H1 (cell line): Measurements from ENCODE around the gene EHD2. TPM values are rescaled to one million over a fixed set of nuclear protein-coding genes. Genes with fewer than 3 reads are reported as not detected.
"Not testable (repeated sequence)": the region's sequence is repeated elsewhere in the genome, so short reads cannot be mapped to it uniquely, and the experiment has no call there.

Source experiments
- CTCF ChIA-PET: fragments of 300-600 bp; sonication (Branson Sonifier 250); formaldehyde crosslinking; loops from one replicate; lab custom pipeline; 2021; ENCODE audit not compliant: partially characterized antibody; lab: Charles Lee
- POLR2A ChIA-PET: fragments of 300-600 bp; sonication (Branson Sonifier 250); formaldehyde crosslinking; loops from one replicate; lab custom pipeline; 2021; ENCODE audit warnings: inconsistent platforms; ENCODE audit not compliant: partially characterized antibody; lab: Charles Lee
- DNase-seq, 2 experiments: peaks; one replicate each; pipeline versions ENCODE4 v3.0.0 to v3.0.0-alpha.2; 2010 to 2022; ENCODE audit warnings: low spot score in 2 of 2, low read depth in 1 of 2, mixed read lengths in 1 of 2
- FAIRE-seq: peaks from 2 replicates; lab custom pipeline; 2011; peaks lifted over from hg19 to GRCh38; lab: Jason Lieb, UNC
- H2AFZ ChIP-seq: 2 replicates; pipeline ENCODE4 v1.8.1; 2012; ENCODE audit warnings: low read length, inconsistent platforms
- H2AK5ac ChIP-seq: 2 replicates; pipeline ENCODE4 v1.6.1; 2013; ENCODE audit warnings: low read depth, low read length
- H2BK120ac ChIP-seq: replicated peaks from 2 replicates; pipeline ENCODE3; 2013; ENCODE audit warnings: low read depth, low read length, inconsistent platforms
- H2BK12ac ChIP-seq: 2 replicates; pipeline ENCODE4 v1.6.1; 2013; ENCODE audit warnings: low read depth, low read length
- H2BK15ac ChIP-seq: 2 replicates; pipeline ENCODE4 v1.6.1; 2013; ENCODE audit warnings: low read length
- H2BK20ac ChIP-seq: 2 replicates; pipeline ENCODE4 v1.6.1; 2013; ENCODE audit warnings: low read length
- H2BK5ac ChIP-seq: 2 replicates; pipeline ENCODE4 v1.6.1; 2013; ENCODE audit warnings: low read depth, low read length
- H3K14ac ChIP-seq: 2 replicates; pipeline ENCODE4 v1.6.1; 2013; ENCODE audit warnings: inconsistent platforms; ENCODE audit not compliant: insufficient read length
- H3K18ac ChIP-seq: 2 replicates; pipeline ENCODE4 v1.6.1; 2013; ENCODE audit warnings: low read length; ENCODE audit errors: extremely low read depth
- H3K23ac ChIP-seq: 2 replicates; pipeline ENCODE4 v1.6.1; 2013; ENCODE audit warnings: inconsistent platforms; ENCODE audit not compliant: insufficient read length
- H3K23me2 ChIP-seq: 2 replicates; pipeline ENCODE4 v1.6.1; 2013; ENCODE audit warnings: low read depth, low read length
- H3K27ac ChIP-seq: 2 replicates; pipeline ENCODE4 v1.6.1; 2011; ENCODE audit warnings: low read depth, low read length, inconsistent platforms
- H3K27me3 ChIP-seq, 4 experiments: replicated peaks in 1 of 4; 1 replicate in 1 of 4; 2 replicates in 3 of 4; pipeline versions ENCODE4 v1.6.1 to v1.8.1; 2011 to 2013; ENCODE audit warnings: low read length in 3 of 4, mild to moderate bottlenecking in 3 of 4, inconsistent platforms in 2 of 4, mixed read lengths in 2 of 4, moderate library complexity in 1 of 4; ENCODE audit not compliant: control insufficient read depth in 3 of 4, insufficient read depth in 3 of 4; ENCODE audit errors: extremely low read depth in 1 of 4
- H3K36me3 ChIP-seq, 4 experiments: 2 replicates each; pipeline versions ENCODE4 v1.6.1 to v1.8.1; 2011 to 2013; ENCODE audit warnings: mild to moderate bottlenecking in 4 of 4, low read length in 3 of 4, moderate library complexity in 2 of 4, control low read depth in 1 of 4, inconsistent platforms in 1 of 4; ENCODE audit not compliant: insufficient read depth in 4 of 4, control insufficient read depth in 2 of 4
- H3K4ac ChIP-seq: replicated peaks from 2 replicates; pipeline ENCODE3; 2013; ENCODE audit warnings: low read length, low read depth, mixed read lengths, inconsistent platforms; ENCODE audit not compliant: insufficient read length
- H3K4me1 ChIP-seq, 4 experiments: replicated peaks in 1 of 4; 1 replicate in 1 of 4; 2 replicates in 3 of 4; pipeline versions ENCODE4 v1.6.1 to v1.8.1; 2011 to 2013; ENCODE audit warnings: low read length in 3 of 4, inconsistent platforms in 2 of 4, mixed read lengths in 1 of 4; ENCODE audit not compliant: insufficient read depth in 4 of 4, control insufficient read depth in 3 of 4
- H3K4me2 ChIP-seq, 2 experiments: 2 replicates each; pipeline versions ENCODE4 v1.6.1 to v1.8.1; 2011 to 2013; ENCODE audit warnings: low read depth in 2 of 2, low read length in 2 of 2, control low read depth in 1 of 2, inconsistent platforms in 1 of 2, mild to moderate bottlenecking in 1 of 2; ENCODE audit not compliant: insufficient read depth in 1 of 2
- H3K4me3 ChIP-seq, 4 experiments: fragments of 200-600, 300-600 bp in 1 of 4; sonication (generic), shearing (Covaris generic), sonication (Bioruptor Twin) in 1 of 4; 2 replicates each; pipeline versions ENCODE4 v1.5.1 to v1.8.1; 2011 to 2016; ENCODE audit warnings: low read length in 4 of 4, low read depth in 3 of 4, control low read depth in 2 of 4, inconsistent platforms in 2 of 4, mild to moderate bottlenecking in 2 of 4, mixed read lengths in 1 of 4, moderate library complexity in 1 of 4; ENCODE audit not compliant: insufficient read depth in 2 of 4; ENCODE audit errors: extremely low read depth in 1 of 4
- H3K56ac ChIP-seq: replicated peaks from 2 replicates; pipeline ENCODE3; 2013; ENCODE audit warnings: low read depth, mild to moderate bottlenecking, mixed read lengths, low read length, inconsistent platforms; ENCODE audit not compliant: insufficient read length
- H3K79me1 ChIP-seq: 2 replicates; pipeline ENCODE4 v1.6.1; 2013; ENCODE audit warnings: low read depth, low read length, control low read depth
- H3K79me2 ChIP-seq, 2 experiments: 2 replicates each; pipeline versions ENCODE4 v1.6.1 to v1.8.1; 2012 to 2013; ENCODE audit warnings: low read length in 2 of 2, mild to moderate bottlenecking in 2 of 2, inconsistent platforms in 1 of 2; ENCODE audit not compliant: insufficient read depth in 2 of 2, control insufficient read depth in 1 of 2
- H3K9ac ChIP-seq, 4 experiments: replicated peaks in 1 of 4; 1 replicate in 1 of 4; 2 replicates in 3 of 4; pipeline versions ENCODE4 v1.6.1 to v1.8.1; 2011 to 2013; ENCODE audit warnings: low read depth in 3 of 4, low read length in 3 of 4, control low read depth in 2 of 4, mild to moderate bottlenecking in 2 of 4, moderate library complexity in 2 of 4, inconsistent platforms in 1 of 4; ENCODE audit errors: extremely low read depth in 1 of 4
- H3K9me3 ChIP-seq, 2 experiments: 2 replicates each; pipeline versions ENCODE4 v1.6.1 to v1.8.1; 2012 to 2013; ENCODE audit warnings: mild to moderate bottlenecking in 2 of 2, moderate library complexity in 2 of 2, control low read depth in 1 of 2, inconsistent platforms in 1 of 2, low read depth in 1 of 2, low read length in 1 of 2, mixed read lengths in 1 of 2; ENCODE audit not compliant: insufficient read depth in 2 of 2
- H4K20me1 ChIP-seq, 2 experiments: replicated peaks in 1 of 2; 2 replicates each; pipeline versions ENCODE3 to v1.8.1; 2011 to 2013; ENCODE audit warnings: inconsistent platforms in 2 of 2, low read length in 2 of 2, mild to moderate bottlenecking in 1 of 2; ENCODE audit not compliant: insufficient read depth in 2 of 2, control insufficient read depth in 1 of 2
- H4K5ac ChIP-seq: 2 replicates; pipeline ENCODE4 v1.6.1; 2013; ENCODE audit warnings: low read length, low read depth, mixed read lengths, inconsistent platforms; ENCODE audit not compliant: insufficient read length
- H4K8ac ChIP-seq: 2 replicates; pipeline ENCODE4 v1.8.0; 2013; ENCODE audit warnings: mild to moderate bottlenecking, moderate library complexity, low read length, inconsistent platforms; ENCODE audit not compliant: insufficient read depth; ENCODE audit errors: extremely low read depth
- H4K91ac ChIP-seq: replicated peaks from 2 replicates; pipeline ENCODE3; 2013; ENCODE audit warnings: low read length, mixed read lengths, inconsistent platforms; ENCODE audit not compliant: insufficient read length
- WGBS, 2 experiments: shearing (Covaris generic) in 1 of 2; methylation state at CpG; one replicate each; pipeline versions ENCODE4 v1.1.6 to v1.1.7; 2013 to 2015; ENCODE audit warnings: low lambda C conversion rate in 2 of 2, mixed read lengths in 2 of 2, inconsistent platforms in 1 of 2, low coverage in 1 of 2, missing lambda C conversion rate in 1 of 2; ENCODE audit not compliant: insufficient replicate concordance in 2 of 2, insufficient coverage in 1 of 2, insufficient read length in 1 of 2; ENCODE audit errors: extremely low coverage in 1 of 2, missing lambda C conversion rate in 1 of 2; 5-methylcytosine and 5-hydroxymethylcytosine counted together
- polyA plus RNA-seq, 7 experiments: library from polyadenylated mRNA; depleted of rRNA in 3 of 7; stranded (reverse) in 5 of 7; unstranded in 2 of 7; fragments of >200 nt in 5 of 7; fragments of 200-250 nt in 2 of 7; gene quantifications; 1 replicate in 5 of 7; 2 replicates in 1 of 7; 4 replicates in 1 of 7; pipeline versions ENCODE4 v1.2.1 to v1.2.3, GENCODE V29; 2011 to 2013; ENCODE audit warnings: missing spikeins in 2 of 7, mixed read lengths in 2 of 7
- total RNA-seq: library from RNA; stranded (reverse); fragmentation: NEBNext Ultra II Directional; extraction: Animal tissue kit (Norgen Biotek cat#: 25700); gene quantifications from 2 replicates; pipeline ENCODE4 v1.2.1, GENCODE V29; 2021

EHD2 gene
- total and polyA plus RNA-seq, 2 of the 8 experiments (the other 6 are each of a cell fraction or from before 2014, with no cell fraction given): 4.5 to 14.3 TPM

DNA sequence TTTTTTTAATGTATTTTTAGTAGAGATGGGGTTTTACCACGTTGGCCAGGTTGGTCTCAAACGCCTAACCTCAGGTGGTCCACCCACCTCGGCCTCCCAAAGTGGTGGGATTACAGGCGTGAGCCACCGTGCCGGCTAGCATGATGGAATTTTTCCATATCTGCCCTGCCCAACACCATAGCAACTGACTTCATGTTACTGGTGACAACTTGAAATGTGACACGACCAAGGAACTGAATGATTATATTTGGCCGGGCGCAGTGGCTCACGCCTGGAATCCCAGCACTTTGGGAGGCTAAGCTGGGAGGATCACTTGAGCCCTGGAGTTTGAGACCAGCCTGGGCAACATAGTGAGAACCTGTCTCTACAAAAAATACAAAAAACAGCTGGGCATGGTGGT lies 74.1 kb downstream of the EHD2 start:
- H4K8ac ChIP-seq, H3K79me1 ChIP-seq, H3K9me3 ChIP-seq, H2AFZ ChIP-seq, H3K79me2 ChIP-seq, H4K5ac ChIP-seq, H3K4me2 ChIP-seq, H3K23me2 ChIP-seq, H3K27ac ChIP-seq, H3K56ac ChIP-seq, H3K27me3 ChIP-seq, FAIRE-seq, DNase-seq, H3K4me3 ChIP-seq, H3K9ac ChIP-seq, H2AK5ac ChIP-seq, H3K4ac ChIP-seq, H3K18ac ChIP-seq, H2BK120ac ChIP-seq, H3K23ac ChIP-seq, H4K20me1 ChIP-seq, H2BK5ac ChIP-seq, H3K14ac ChIP-seq, H2BK12ac ChIP-seq, H4K91ac ChIP-seq, H3K4me1 ChIP-seq, H2BK15ac ChIP-seq: not testable (repeated sequence)
- ChIA-PET POLR2A (interaction anchor here (2.9 to 5.1 kb wide), 5 partner anchors 9 to 61 kb away, joined by 7 to 46 read pairs (median 23); partner anchors contain the start of gene SELENOW), CTCF (interaction anchor here (0.7 to 7.7 kb wide), 8 partner anchors 7 to 235 kb away, joined by 3 to 150 read pairs (median 5); partner anchors contain the start of gene EHD2)
- 89% methylated on average over 10 of the region's 10 CpGs; no CpG with 5 or more reads in 1 of the 2 experiments for WGBS, 2 experiments
- 0 out of 2 replicates have a peak overlapping the region, but pooled peaks have one; percentile 48 for H2BK20ac ChIP-seq
- H3K36me3 ChIP-seq: peaks cover 10 to 29% (median 23%) of the 10 kb centered on the region in 4 experiments; a peak in 6 of 8 replicates

GRCh38 chr19:47789811-47790210 lies 76.6 kb downstream of the EHD2 start:
- FAIRE-seq, H2BK12ac ChIP-seq, H2BK15ac ChIP-seq, H3K27me3 ChIP-seq, H2AK5ac ChIP-seq, H3K18ac ChIP-seq, H2BK120ac ChIP-seq, H3K9me3 ChIP-seq, DNase-seq, H3K79me2 ChIP-seq, H2BK5ac ChIP-seq, H2AFZ ChIP-seq, H3K4me1 ChIP-seq, H2BK20ac ChIP-seq, H4K8ac ChIP-seq, H3K4ac ChIP-seq, H4K91ac ChIP-seq, H4K5ac ChIP-seq, H3K56ac ChIP-seq, H3K23me2 ChIP-seq, H3K14ac ChIP-seq, H3K27ac ChIP-seq, H3K23ac ChIP-seq, H4K20me1 ChIP-seq, H3K79me1 ChIP-seq, H3K9ac ChIP-seq: not testable (repeated sequence)
- Histone ChIP-seq H3K4me3 (peak overlapping the region in 3 of 4 experiments; percentile 1 to 22 (median 4); a peak in 3 of 8 replicates), H3K4me2 (peak overlapping the region in 1 of 2 experiments; percentile 54; a peak in 1 of 4 replicates), H3K36me3 (peaks cover 6 to 11% (median 7%) of the 10 kb centered on the region in 4 experiments; a peak in 6 of 8 replicates)
- WGBS, 2 experiments: 69% methylated on average over 13 of the region's 13 CpGs; no CpG with 5 or more reads in 1 of the 2 experiments
- ChIA-PET POLR2A (interaction anchor here (1.0 to 5.1 kb wide), 7 partner anchors 8 to 60 kb away, joined by 4 to 27 read pairs (median 5); partner anchors contain the start of gene SELENOW), CTCF (interaction anchor here (0.6 to 7.7 kb wide), 19 partner anchors 10 to 455 kb away, joined by 3 to 150 read pairs (median 5); partner anchors contain the start of gene EHD2)
